Spleen (tissue), 11 donors: ENCODE results near the gene TMEM179. TPM values are rescaled to one million over a fixed set of nuclear protein-coding genes. Genes with fewer than 3 reads are reported as not detected.
"Not testable (repeated sequence)": the region's sequence is repeated elsewhere in the genome, so short reads cannot be mapped to it uniquely, and the experiment has no call there.

Source experiments
- DNase-seq: peaks from one replicate; pipeline ENCODE4 v3.0.0-alpha.2; 2020
- H3K27ac ChIP-seq, 8 donors: fragments of 200-600 bp; sonication (generic) in 7 of 8; 1 replicate in 4 of 8; 2 replicates in 4 of 8; pipeline versions ENCODE4 v1.5.0 to v1.8.0; 2016 to 2021; ENCODE audit warnings: inconsistent platforms in 4 of 8, mild to moderate bottlenecking in 4 of 8, moderate library complexity in 1 of 8
- H3K27me3 ChIP-seq, 7 donors: fragments of 200-600 bp; sonication (generic) in 6 of 7; replicated peaks in 1 of 7; 1 replicate in 4 of 7; 2 replicates in 3 of 7; pipeline versions ENCODE4 v1.5.0 to v1.8.0; 2016 to 2021; ENCODE audit warnings: inconsistent platforms in 3 of 7, mild to moderate bottlenecking in 1 of 7
- H3K36me3 ChIP-seq, 6 donors: fragments of 200-600 bp; sonication (generic) in 5 of 6; 1 replicate in 4 of 6; 2 replicates in 2 of 6; pipeline versions ENCODE4 v1.5.0 to v1.8.0; 2016 to 2021; ENCODE audit warnings: inconsistent platforms in 2 of 6
- H3K4me1 ChIP-seq, 6 donors: fragments of 200-600 bp; sonication (generic) in 5 of 6; 1 replicate in 3 of 6; 2 replicates in 3 of 6; pipeline versions ENCODE4 v1.5.0 to v1.8.0; 2016 to 2021; ENCODE audit warnings: inconsistent platforms in 3 of 6
- H3K4me3 ChIP-seq, 8 donors: fragments of 200-600 bp; sonication (generic) in 7 of 8; 1 replicate in 4 of 8; 2 replicates in 4 of 8; pipeline versions ENCODE4 v1.5.0 to v1.8.0; 2016 to 2021; ENCODE audit warnings: inconsistent platforms in 4 of 8, mild to moderate bottlenecking in 4 of 8, moderate library complexity in 2 of 8
- H3K9me3 ChIP-seq, 8 donors: fragments of 200-600 bp; sonication (generic) in 7 of 8; 1 replicate in 4 of 8; 2 replicates in 4 of 8; pipeline versions ENCODE4 v1.5.0 to v1.8.0; 2016 to 2021; ENCODE audit warnings: inconsistent platforms in 4 of 8
- POLR2A ChIP-seq, 3 donors: fragments of 450-650 bp; IDR thresholded peaks; one replicate each; pipeline ENCODE4 v1.5.1; 2017; ENCODE audit warnings: antibody characterized with exemption in 3 of 3, mild to moderate bottlenecking in 1 of 3
- POLR2AphosphoS5 ChIP-seq, 3 donors: sonication (generic); formaldehyde crosslinking; IDR thresholded peaks; one replicate each; pipeline ENCODE4 v1.5.1; 2017; ENCODE audit warnings: antibody characterized with exemption in 3 of 3
- WGBS, 5 donors: extraction: QIAGEN DNeasy Blood & Tissue Kit in 3 of 5; methylation state at CpG; one replicate each; pipeline versions ENCODE4 v1.1.5 to v1.1.7; 2013 to 2018; 5-methylcytosine and 5-hydroxymethylcytosine counted together
- intact Hi-C: fragments of 100-400 bp; cut with DNase I; formaldehyde crosslinking; loops from one replicate; pipeline ENCODE4 v1.15.0; 2023; ENCODE audit warnings: low total_unique reads
- polyA plus RNA-seq, 3 donors: library from polyadenylated mRNA; stranded (reverse); fragments of 200-250 nt; gene quantifications; one replicate each; pipeline ENCODE4 v1.2.1, GENCODE V29; 2013
- total RNA-seq, 7 donors: library from RNA; depleted of rRNA in 3 of 7; stranded (reverse); fragments of >200 nt in 3 of 7; fragmentation: NEBNext Ultra II Directional in 4 of 7; extraction: Animal tissue kit (Norgen Biotek cat#: 25700) in 4 of 7; gene quantifications; one replicate each; pipeline versions ENCODE4 v1.1.0 to v1.2.1, GENCODE V29; 2016 to 2021
- TF ChIP-seq, protein P1 (sequence below), 11 experiments: fragments of 200-600 bp in 7 of 11; fragments of 450-650 bp in 4 of 11; sonication (generic) in 4 of 11; IDR thresholded peaks in 8 of 11; conservative IDR thresholded peaks in 3 of 11; 1 replicate in 7 of 11; 2 replicates in 4 of 11; pipeline versions ENCODE4 v1.4.0 to v1.8.0; 2016 to 2021; ENCODE audit warnings: antibody characterized with exemption in 11 of 11, inconsistent platforms in 4 of 11, mild to moderate bottlenecking in 1 of 11
- donor health status: healthy with polysubstance abuse.
- donor health status: DM: no; HTN: no; CAD: no; lungs with moderate emphysema.
- donor health status: DM: no; HTN: no; CAD: no.
- donor health status: Bipolar disorder and iron deficiency.
- donor health status: healthy.
- donor health status: DM: no; HTN: no; CAD: no.
- donor health status: DM: yes; HTN: yes; CAD: no.

TMEM179 gene
- total and polyA plus RNA-seq, 10 donors, result 0.08 TPM; not detected in 9

DNA sequence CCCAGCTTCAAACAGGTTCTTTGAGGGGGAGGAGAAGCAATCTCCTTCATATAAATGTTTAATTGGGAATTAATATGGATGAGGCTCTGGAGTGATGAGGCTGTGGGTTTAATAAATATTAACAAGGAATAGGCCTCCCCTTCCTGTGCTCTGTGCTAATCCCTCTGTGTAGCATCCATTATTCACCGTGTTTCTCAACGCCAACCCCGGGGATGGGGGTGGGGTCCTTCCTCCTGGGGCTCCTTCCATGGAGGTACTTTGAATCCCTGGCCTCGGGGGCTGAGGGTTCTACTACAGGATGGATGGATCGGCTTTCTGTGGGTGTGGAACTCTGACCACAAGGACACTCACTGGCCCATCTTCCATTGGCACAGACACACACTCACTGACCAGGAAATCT lies 34.9 kb upstream of the TMEM179 start:
- no peak overlapping the region for H3K27ac ChIP-seq
- peaks cover 4 to 41% (median 22%) of the 10 kb centered on the region in 6 donors for H3K4me1 ChIP-seq
- 40 to 66% (median 45%) methylated on average over 5 of the region's 5 CpGs for WGBS, 5 donors
- DNase-seq, result no peak
- H3K36me3 ChIP-seq, result no peaks in the 10 kb centered on the region
- no peak overlapping the region for H3K4me3 ChIP-seq
- peaks cover 0 to 33% (median 0%) of the 10 kb centered on the region in 7 donors for H3K27me3 ChIP-seq
- no peak for TF ChIP-seq POLR2AphosphoS5 (IDR thresholded peaks at IDR 0.05)
- TF ChIP-seq, protein P1, sequence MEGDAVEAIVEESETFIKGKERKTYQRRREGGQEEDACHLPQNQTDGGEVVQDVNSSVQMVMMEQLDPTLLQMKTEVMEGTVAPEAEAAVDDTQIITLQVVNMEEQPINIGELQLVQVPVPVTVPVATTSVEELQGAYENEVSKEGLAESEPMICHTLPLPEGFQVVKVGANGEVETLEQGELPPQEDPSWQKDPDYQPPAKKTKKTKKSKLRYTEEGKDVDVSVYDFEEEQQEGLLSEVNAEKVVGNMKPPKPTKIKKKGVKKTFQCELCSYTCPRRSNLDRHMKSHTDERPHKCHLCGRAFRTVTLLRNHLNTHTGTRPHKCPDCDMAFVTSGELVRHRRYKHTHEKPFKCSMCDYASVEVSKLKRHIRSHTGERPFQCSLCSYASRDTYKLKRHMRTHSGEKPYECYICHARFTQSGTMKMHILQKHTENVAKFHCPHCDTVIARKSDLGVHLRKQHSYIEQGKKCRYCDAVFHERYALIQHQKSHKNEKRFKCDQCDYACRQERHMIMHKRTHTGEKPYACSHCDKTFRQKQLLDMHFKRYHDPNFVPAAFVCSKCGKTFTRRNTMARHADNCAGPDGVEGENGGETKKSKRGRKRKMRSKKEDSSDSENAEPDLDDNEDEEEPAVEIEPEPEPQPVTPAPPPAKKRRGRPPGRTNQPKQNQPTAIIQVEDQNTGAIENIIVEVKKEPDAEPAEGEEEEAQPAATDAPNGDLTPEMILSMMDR (IDR thresholded peaks at IDR 0.05 in 8 of 11, conservative IDR thresholded peaks at IDR 0.05 in 3 of 11), result no peak
- no peak for TF ChIP-seq POLR2A (IDR thresholded peaks at IDR 0.05)
- H3K9me3 ChIP-seq, result no peaks in the 10 kb centered on the region
- intact Hi-C loops, result loop anchor here (10.0 kb wide), 1 partner anchor 565 kb away; no protein-coding TSS in a partner anchor

DNA sequence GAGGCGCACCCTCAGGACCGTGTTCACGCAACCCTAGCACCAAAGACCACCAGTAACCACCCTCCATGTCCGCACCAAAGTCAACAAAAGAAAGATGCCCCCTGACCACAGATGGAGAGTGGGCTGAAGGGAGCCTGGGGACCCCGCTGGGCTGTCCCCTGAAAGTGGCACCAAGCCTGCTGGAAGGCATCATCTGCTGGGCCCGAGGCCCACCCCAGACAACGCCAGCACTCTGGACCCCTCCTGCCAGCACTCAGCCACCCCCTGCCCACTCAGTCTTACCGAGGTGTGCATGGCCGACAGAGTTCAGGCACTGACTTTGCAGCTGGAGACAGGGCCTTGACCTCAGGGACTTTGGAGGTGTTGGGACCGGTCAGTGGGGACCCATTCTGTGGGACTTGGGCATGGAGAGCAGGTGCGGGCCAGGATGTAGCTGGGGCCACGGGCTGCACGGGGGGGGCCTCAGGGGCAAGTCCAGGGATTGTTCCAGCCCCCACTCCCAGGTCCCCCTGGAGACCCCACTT lies 34.4 kb upstream of the TMEM179 start:
- peak; percentile 66 for DNase-seq
- no peak overlapping the region for H3K27ac ChIP-seq
- WGBS, 5 donors, result 69 to 80% (median 74%) methylated on average over 11 to 13 of the region's 13 CpGs
- H3K4me1 ChIP-seq, result peaks cover 4 to 41% (median 22%) of the 10 kb centered on the region in 6 donors
- peaks cover 0 to 38% (median 0%) of the 10 kb centered on the region in 7 donors for H3K27me3 ChIP-seq
- H3K36me3 ChIP-seq, result no peaks in the 10 kb centered on the region
- intact Hi-C loops, result loop anchor here (10.0 kb wide), 1 partner anchor 564 kb away; no protein-coding TSS in a partner anchor
- TF ChIP-seq POLR2AphosphoS5 (IDR thresholded peaks at IDR 0.05), result no peak
- TF ChIP-seq, protein P1 (IDR thresholded peaks at IDR 0.05 in 8 of 11, conservative IDR thresholded peaks at IDR 0.05 in 3 of 11), result no peak
- TF ChIP-seq POLR2A (IDR thresholded peaks at IDR 0.05), result no peak
- H3K4me3 ChIP-seq, result no peak overlapping the region
- H3K9me3 ChIP-seq, result no peaks in the 10 kb centered on the region

DNA sequence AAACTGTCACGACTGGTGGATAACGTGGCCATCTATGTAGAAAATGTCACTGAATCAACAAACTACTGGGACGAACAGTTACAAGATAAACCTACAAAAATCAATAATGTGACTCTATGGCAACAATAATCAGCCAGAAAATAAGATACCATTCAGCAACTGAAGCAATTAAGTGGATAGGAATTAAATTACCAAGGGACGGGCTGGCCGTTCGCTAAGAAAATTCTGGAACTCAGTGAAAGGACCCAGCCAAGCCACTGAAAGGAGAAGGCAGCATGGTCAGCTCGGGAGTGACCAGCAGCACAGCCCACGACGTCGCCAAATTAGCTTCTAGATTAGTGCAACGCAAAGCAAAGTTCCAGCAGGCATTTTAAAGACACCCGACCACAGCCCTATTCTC lies 33.6 kb upstream of the TMEM179 start:
- no peaks in the 10 kb centered on the region for H3K9me3 ChIP-seq
- no peak overlapping the region for H3K27ac ChIP-seq
- TF ChIP-seq, protein P1 (IDR thresholded peaks at IDR 0.05 in 8 of 11, conservative IDR thresholded peaks at IDR 0.05 in 3 of 11), result no peak
- TF ChIP-seq POLR2AphosphoS5 (IDR thresholded peaks at IDR 0.05), result no peak
- no peak for TF ChIP-seq POLR2A (IDR thresholded peaks at IDR 0.05)
- 60 to 75% (median 66%) methylated on average over 12 of the region's 12 CpGs for WGBS, 5 donors
- no peak overlapping the region for H3K4me3 ChIP-seq
- H3K36me3 ChIP-seq, result no peaks in the 10 kb centered on the region
- H3K27me3 ChIP-seq, result peaks cover 0 to 45% (median 0%) of the 10 kb centered on the region in 7 donors
- H3K4me1 ChIP-seq, result peaks cover 4 to 35% (median 22%) of the 10 kb centered on the region in 6 donors
- intact Hi-C loops, result loop anchor here (10.0 kb wide), 1 partner anchor 563 kb away; no protein-coding TSS in a partner anchor
- DNase-seq, result no peak

DNA sequence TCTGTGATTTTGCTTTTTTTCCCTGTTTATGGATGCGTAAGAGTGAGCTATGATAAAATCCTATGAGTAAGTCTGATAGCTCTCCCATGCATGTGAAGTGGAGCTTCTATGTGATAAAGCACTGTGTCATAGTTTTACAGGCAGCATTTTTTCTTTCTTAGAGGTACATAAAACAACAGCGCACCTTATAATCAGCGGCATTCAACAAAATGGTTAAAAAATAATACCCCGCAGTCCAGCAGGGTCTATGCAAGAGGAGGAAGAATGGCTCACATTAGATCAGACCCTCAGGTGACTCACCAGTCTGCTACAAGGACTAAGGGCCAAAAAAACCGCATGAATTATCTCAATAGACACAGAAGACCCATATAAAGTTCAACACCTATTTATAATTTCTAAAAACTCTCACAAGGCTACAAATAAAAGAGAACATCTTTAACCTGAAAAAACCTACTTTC lies 33.0 kb upstream of the TMEM179 start:
- H3K27me3 ChIP-seq, result peaks cover 0 to 51% (median 0%) of the 10 kb centered on the region in 7 donors
- H3K27ac ChIP-seq, result no peak overlapping the region
- 85 to 91% (median 86%) methylated on average over 5 of the region's 5 CpGs for WGBS, 5 donors
- H3K9me3 ChIP-seq, result no peaks in the 10 kb centered on the region
- DNase-seq, result no peak
- peaks cover 4 to 30% (median 21%) of the 10 kb centered on the region in 6 donors for H3K4me1 ChIP-seq
- intact Hi-C loops, result loop anchor here (10.0 kb wide), 1 partner anchor 563 kb away; no protein-coding TSS in a partner anchor
- TF ChIP-seq, protein P1 (IDR thresholded peaks at IDR 0.05 in 8 of 11, conservative IDR thresholded peaks at IDR 0.05 in 3 of 11), result no peak
- no peak for TF ChIP-seq POLR2A (IDR thresholded peaks at IDR 0.05)
- TF ChIP-seq POLR2AphosphoS5 (IDR thresholded peaks at IDR 0.05), result no peak
- H3K4me3 ChIP-seq, result no peak overlapping the region
- H3K36me3 ChIP-seq, result no peaks in the 10 kb centered on the region

DNA sequence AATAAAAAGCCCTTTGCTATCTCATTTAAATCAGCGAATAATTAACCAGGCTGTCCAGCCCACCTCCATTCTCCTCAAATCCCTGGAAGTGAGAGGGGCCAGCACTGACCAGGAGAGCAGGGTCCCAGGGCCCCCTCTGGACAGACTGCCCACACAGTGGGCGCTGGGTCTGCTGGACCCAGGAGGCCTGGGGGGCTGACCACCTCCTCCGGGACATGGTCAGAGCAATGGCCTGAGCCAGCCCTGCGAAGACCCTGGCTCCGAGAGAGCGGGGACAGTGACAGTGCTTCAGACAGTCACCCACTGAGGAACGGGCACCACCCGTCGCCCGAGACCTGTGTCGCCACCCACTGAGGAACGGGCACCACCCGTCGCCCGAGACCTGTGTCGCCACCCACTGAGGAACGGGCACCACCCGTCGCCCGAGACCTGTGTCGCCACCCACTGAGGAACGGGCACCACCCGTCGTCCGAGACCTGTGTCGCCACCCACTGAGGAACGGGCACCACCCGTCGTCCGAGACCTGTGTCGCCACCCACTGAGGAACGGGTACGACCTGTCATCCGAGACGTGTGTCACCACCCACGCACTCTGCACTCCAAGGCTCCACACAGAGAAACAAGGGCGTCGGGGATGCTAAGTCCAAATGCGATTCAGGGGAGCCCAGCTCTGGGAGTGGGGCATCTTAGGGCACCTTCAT lies 32.4 kb upstream of the TMEM179 start:
- 84 to 92% (median 86%) methylated on average over 21 to 39 of the region's 39 CpGs for WGBS, 5 donors
- H3K36me3 ChIP-seq, H3K27ac ChIP-seq, DNase-seq, H3K9me3 ChIP-seq, H3K4me3 ChIP-seq: not testable (repeated sequence)
- intact Hi-C loops, result loop anchor here (10.0 kb wide), 1 partner anchor 562 kb away; no protein-coding TSS in a partner anchor
- peaks cover 0 to 54% (median 0%) of the 10 kb centered on the region in 7 donors for H3K27me3 ChIP-seq
- peaks cover 4 to 24% (median 15%) of the 10 kb centered on the region in 6 donors for H3K4me1 ChIP-seq
